Fibroblast of lung (primary cell): Measurements from ENCODE around the gene ZNF562.
"Not testable (repeated sequence)": the region's sequence is repeated elsewhere in the genome, so short reads cannot be mapped to it uniquely, and the experiment has no call there.

Source experiments
- CTCF ChIP-seq, 2 donors: IDR thresholded peaks in 1 of 2; conservative IDR thresholded peaks in 1 of 2; 1 replicate in 1 of 2; 2 replicates in 1 of 2; pipeline ENCODE4 v1.5.1; 2011 to 2012; ENCODE audit warnings: low read length in 2 of 2, control low read depth in 1 of 2, inconsistent platforms in 1 of 2, low read depth in 1 of 2, mild to moderate bottlenecking in 1 of 2
- EZH2 ChIP-seq: IDR thresholded peaks from 2 replicates; pipeline ENCODE4 v1.5.1; 2012; ENCODE audit warnings: low read length, control low read depth, mild to moderate bottlenecking; ENCODE audit errors: missing control alignments

- not testable (repeated sequence) for TF ChIP-seq CTCF (conservative IDR thresholded peaks at IDR 0.05 in 1 of 2, IDR thresholded peaks at IDR 0.05 in 1 of 2; ENCODE audit: low read depth in 1 of 2, low read length in 2 of 2); EZH2
These were observed 530 bp upstream of the ZNF562 start for GRCh38 chr19:9675358-9675901.
